GM18499 (cell line): ENCODE measurements around the gene ANKRD16.
A peak's percentile ranks its signal among the peaks of the same experiment; 100 is the strongest.
"Not testable (repeated sequence)": the region's sequence is repeated elsewhere in the genome, so short reads cannot be mapped to it uniquely, and the experiment has no call there.

Source experiments
- ATAC-seq: cut with Tn5 transposase; IDR thresholded peaks from one replicate; pipeline ENCODE4 v1.9.1; 2021; ENCODE audit warnings: moderate number of reproducible peaks; ENCODE audit not compliant: insufficient read depth, unreplicated experiment

The ANKRD16 gene

DNA sequence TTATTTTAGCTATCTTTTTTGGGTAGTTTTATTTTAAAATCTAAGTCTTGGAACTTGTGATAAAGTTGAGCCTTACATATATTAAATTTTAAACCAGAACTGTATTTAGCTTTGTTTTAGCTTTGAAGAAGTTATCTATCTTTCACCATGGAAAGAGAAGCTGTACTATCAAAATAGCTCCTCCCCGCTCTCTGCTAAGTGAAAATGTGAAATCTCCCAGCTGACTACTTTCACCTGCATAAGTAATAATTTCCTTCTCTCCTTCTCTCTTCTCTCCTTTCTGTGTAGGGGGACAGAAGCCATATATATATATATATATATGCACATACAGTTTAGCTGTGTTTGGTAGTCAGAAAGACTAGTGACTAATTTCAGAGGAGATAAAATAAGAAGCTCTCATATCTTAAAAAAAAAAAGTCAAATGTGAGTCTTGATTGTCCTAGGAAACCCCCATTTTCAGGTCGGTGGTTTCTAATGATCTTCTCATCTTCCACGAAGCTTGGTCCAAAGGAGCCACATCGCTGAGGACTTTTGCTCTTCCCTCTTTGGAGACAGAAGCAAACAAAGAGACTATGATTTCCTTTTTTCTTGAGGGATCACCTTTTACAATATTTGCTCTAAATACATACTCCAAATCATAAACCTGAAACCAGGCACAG lies 45.9 kb downstream of the ANKRD16 start:
- ATAC-seq = no peak

GRCh38 chr10:5841965-5842364 lies 47.7 kb downstream of the ANKRD16 start:
- no peak for ATAC-seq

- peak; percentile 53 for ATAC-seq
These were observed 49.1 kb downstream of the ANKRD16 start for GRCh38 chr10:5840314-5841307.

- not testable (repeated sequence) for ATAC-seq
These were observed 53.5 kb downstream of the ANKRD16 start for GRCh38 chr10:5836181-5836580.

GRCh38 chr10:5835446-5836095 lies 54.1 kb downstream of the ANKRD16 start:
- no peak for ATAC-seq

GRCh38 chr10:5833814-5834213 lies 55.9 kb downstream of the ANKRD16 start:
- no peak for ATAC-seq

- ATAC-seq = no peak
These were observed 56.7 kb downstream of the ANKRD16 start for GRCh38 chr10:5832946-5833345.

DNA sequence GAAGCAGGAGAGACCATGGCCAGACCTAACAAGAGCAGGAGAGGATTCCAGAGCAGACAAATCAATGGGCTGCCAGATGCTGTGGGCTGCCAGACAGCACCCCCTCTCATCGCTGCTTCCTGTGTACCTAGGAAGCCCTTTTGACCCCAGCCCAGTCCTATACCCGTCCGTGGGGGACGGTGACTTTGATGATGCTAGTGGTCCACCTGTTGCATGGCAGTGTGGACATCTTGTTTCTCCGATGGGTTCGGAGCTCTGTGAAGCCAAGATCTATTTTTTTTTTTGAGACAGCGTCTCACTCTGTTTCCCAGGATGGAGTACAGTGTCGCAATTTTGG lies 58.3 kb downstream of the ANKRD16 start:
- no peak for ATAC-seq

GRCh38 chr10:5830629-5831445 lies 58.9 kb downstream of the ANKRD16 start:
- ATAC-seq = no peak

DNA sequence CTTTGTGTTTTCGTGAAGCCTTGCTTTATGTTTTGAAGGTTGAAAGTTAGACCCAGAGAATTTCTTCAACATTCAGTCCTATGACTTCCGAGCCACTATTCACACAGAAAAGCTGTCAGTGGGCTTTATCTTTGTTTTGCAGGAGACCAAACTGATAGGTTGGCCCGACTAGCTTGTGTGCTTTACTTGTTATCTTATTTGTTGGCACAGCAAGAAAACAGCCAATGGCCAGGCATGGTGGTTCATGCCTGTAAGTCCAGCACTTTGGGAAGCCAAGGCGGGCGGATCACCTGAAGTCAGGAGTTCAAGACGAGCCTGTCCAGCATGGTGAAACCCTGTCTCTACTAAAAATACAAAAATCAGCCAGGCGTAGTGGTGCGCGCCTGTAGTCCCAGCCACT lies 60.4 kb downstream of the ANKRD16 start:
- ATAC-seq = no peak

DNA sequence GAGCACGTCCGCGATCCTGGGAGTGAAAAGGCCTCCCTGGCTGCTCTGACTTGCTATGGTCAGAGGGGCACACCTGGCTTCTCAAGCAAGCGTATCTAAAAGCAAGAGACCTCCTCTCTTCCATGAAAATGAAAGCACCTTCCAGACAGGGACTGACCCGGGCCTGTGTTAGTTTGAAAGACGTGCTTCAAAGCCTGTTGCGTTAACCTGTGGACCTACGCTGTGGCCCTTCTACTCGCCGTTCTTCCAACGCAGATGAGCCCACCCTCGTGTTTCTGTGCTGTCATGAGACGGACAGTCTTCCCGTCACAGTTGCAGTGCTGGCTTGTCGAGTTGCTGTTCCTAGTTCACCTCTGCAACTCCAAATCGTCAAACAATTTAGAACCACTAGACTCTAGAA lies 61.0 kb downstream of the ANKRD16 start:
- ATAC-seq = no peak

- ATAC-seq = no peak
These were observed 61.9 kb downstream of the ANKRD16 start for GRCh38 chr10:5827841-5828240.

DNA sequence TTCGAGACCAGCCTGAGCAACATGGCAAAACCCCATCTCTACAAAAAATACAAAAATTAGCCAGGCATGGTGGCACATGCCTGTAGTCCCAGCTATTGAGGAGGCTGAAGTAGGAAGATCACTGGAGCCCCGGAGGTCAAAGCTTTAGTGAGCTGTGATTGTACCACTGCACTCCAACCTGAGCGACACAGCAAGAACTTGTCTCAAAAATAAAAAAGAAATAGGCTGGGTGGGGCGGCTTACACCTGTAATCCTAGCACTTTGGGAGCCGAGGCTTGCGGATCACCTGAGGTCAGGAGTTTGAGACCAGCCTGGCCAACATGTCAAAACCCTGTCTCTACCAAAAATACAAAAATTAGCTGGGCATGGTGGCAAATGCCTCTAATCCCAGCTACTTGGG lies 63.2 kb downstream of the ANKRD16 start:
- ATAC-seq = not testable (repeated sequence)

GRCh38 chr10:5818894-5819293 lies 70.8 kb downstream of the ANKRD16 start:
- ATAC-seq = no peak

- no peak for ATAC-seq
These were observed 71.7 kb downstream of the ANKRD16 start for GRCh38 chr10:5818048-5818331.

DNA sequence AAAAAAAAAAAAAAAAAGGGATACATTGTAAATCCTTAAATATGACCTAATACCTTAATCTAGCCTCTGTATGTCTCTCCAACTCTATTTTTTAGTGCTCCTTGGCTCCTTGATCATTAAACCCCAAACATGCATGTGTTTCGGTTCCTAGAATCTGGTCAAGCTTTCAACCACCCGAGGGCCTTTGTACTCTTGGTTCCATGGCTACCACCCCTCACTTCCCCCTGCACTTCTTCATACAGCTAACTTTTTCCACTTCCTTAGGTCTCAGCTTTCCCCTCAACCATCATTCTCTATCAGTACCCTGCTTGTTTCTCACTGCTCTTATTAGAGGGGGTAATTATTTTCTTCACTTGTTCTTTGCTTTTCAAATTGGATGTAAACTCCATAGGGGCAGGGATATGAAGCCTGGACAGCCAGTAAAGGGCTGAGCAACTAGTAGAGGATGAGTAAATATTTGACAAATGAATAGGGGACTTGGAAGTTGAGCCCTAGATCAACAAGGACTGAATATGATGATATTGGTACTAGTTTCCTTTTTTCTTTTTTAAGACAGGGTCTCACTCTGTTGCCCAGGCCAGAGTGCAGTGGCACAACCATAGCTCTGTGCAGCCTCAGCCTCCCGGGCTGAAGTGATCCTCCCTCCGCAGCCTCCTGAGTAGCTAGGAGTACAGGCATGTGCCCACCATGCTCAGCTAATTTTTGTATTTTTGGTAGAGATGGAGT lies 72.2 kb downstream of the ANKRD16 start:
- ATAC-seq = no peak

DNA sequence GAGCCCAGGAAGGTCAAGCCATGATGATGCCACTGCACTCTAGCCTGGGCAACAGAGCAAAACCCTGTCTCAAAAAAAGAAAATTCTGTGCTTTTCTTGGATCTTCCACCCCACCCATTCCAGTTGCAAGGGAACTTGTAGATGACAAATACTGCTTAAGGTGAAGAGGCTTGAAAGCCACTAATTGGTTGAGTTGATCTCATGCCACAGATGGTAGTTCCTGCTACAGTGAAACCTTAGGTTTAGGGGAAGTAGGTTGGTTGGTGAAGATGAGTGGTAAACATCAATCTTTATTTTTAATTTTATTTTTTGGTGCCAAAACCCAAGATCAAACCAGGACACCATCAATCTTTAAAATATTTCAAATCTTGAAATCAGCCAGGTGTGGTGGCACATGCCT lies 73.5 kb downstream of the ANKRD16 start:
- ATAC-seq = no peak

DNA sequence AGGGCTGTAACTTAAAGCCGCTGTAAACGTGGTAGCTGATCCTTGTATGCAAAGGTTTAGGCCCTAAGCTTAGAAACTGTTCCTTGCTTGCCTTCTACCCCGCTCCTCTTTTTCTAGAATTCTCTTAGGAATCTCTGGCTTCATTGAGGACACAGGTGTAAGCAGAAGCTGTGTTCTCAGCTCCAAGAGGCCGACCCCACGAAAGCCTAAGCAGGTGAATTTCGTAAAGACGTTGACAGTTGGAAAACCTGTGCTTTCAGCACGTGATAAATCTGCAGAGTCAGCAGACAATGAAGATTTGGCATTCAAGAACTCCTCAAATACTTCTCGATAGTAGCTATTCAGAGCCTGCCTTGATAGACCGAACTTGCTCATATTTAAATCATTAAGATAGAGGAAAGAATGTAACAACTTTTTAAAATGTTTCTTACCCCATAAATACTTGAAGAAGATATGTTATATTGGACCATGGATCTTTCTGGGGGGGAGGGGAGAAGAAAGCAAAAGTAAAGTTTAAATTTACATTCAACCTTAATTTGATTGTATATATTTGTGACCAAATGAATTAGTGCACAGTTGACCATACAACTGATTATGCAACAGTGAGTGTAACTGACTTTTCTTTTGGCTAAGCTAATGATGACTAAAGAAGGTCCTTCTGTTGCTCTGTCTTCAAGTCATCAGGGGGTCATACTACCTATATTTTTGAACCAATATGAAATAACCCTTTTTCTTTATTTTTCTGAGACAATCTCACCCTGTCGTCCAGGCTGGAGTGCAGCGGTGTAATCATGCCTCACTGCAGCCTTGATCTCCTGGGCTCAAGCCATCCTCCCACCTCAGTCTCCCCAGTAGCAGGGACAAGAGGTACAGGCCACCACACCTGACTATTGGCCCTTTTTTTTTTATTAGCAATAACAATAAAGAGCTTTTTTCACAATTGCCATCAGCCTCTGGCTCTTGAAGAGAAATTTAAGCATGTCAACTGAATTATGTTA lies 75.3 kb downstream of the ANKRD16 start:
- no peak for ATAC-seq
